OCI-LY3 (cell line): ENCODE results near the gene CARS1.

ENCODE experiments used
- H2AFZ ChIP-seq: fragments of 200-600, 300-600 bp; shearing (Covaris generic); 2 replicates; pipeline ENCODE4 v1.6.0; 2014; ENCODE audit warnings: antibody characterized with exemption, low read depth, low read length
- H3K27ac ChIP-seq: fragments of 200-600, 300-600 bp; sonication (generic); 2 replicates; pipeline ENCODE4 v1.5.1; 2014; ENCODE audit warnings: mild to moderate bottlenecking, low read length, moderate library complexity, mixed read lengths
- H3K27me3 ChIP-seq: fragments of 200-600, 300-600 bp; sonication (generic); 2 replicates; pipeline ENCODE4 v1.6.1; 2014; ENCODE audit warnings: low read depth, low read length, mixed read lengths
- H3K36me3 ChIP-seq: fragments of 200-600, 300-600 bp; sonication (generic); replicated peaks from 2 replicates; pipeline ENCODE3; 2014; ENCODE audit warnings: low read depth, low read length, mixed read lengths
- H3K4me1 ChIP-seq: fragments of 300-600, 200-600 bp; sonication (generic); 2 replicates; pipeline ENCODE4 v1.6.1; 2014; ENCODE audit warnings: low read length, mixed read lengths
- H3K4me2 ChIP-seq: fragments of 200-600, 300-600 bp; sonication (generic); 2 replicates; pipeline ENCODE4 v1.6.1; 2014; ENCODE audit warnings: low read length, mixed read lengths
- H3K4me3 ChIP-seq: fragments of 300-600, 200-600 bp; sonication (generic); 2 replicates; pipeline ENCODE4 v1.5.1; 2014; ENCODE audit warnings: antibody characterized with exemption, mild to moderate bottlenecking, low read length, moderate library complexity
- H3K79me2 ChIP-seq: fragments of 300-600, 200-600 bp; shearing (Covaris generic); 2 replicates; pipeline ENCODE4 v1.6.1; 2014; ENCODE audit warnings: mild to moderate bottlenecking, low read length, mixed read lengths
- H3K9ac ChIP-seq: fragments of 300-600, 200-600 bp; shearing (Covaris generic); 2 replicates; pipeline ENCODE4 v1.6.0; 2014; ENCODE audit warnings: mild to moderate bottlenecking, low read length, moderate library complexity
- H3K9me3 ChIP-seq: fragments of 200-600, 300-600 bp; shearing (Covaris generic); 2 replicates; pipeline ENCODE4 v1.6.1; 2014; ENCODE audit warnings: low read length, mixed read lengths; ENCODE audit not compliant: insufficient read depth
- H4K20me1 ChIP-seq: fragments of 200-600, 300-600 bp; sonication (generic); 2 replicates; pipeline ENCODE4 v1.6.1; 2016; ENCODE audit warnings: low read length, mixed read lengths; ENCODE audit not compliant: insufficient read depth
- CTCF ChIP-seq: fragments of 200-600, 300-600 bp; sonication (generic); IDR thresholded peaks from 2 replicates; pipeline ENCODE4 v1.5.1; 2014; ENCODE audit warnings: antibody characterized with exemption, low read length, low read depth
- EZH2phosphoT487 ChIP-seq: fragments of 200-600 bp; shearing (Covaris generic); IDR thresholded peaks from 2 replicates; pipeline ENCODE4 v1.6.1; 2018; ENCODE audit warnings: antibody characterized with exemption, mixed run types, low read depth

Gene CARS1

GRCh38 chr11:3057069-3057963 lies at the start of gene CARS1:
Gene CARS1, minus strand, starts transcription at chr11:3057423. Its CDS starts 56 bp downstream, at chr11:3057367.
- Histone ChIP-seq H3K9ac (peak within 1 kb of the TSS; percentile 94), H3K36me3 (peaks cover 14% of the 10 kb centered on the region), H4K20me1 (peaks cover 18% of the 10 kb centered on the region; the same call in 1 of the 2 replicates), H3K27me3 (no peaks in the 10 kb centered on the region), H3K4me3 (peak within 1 kb of the TSS; percentile 97), H2AFZ (peak within 1 kb of the TSS; percentile 96), H3K9me3 (no peaks in the 10 kb centered on the region), H3K4me1 (peaks cover 42% of the 10 kb centered on the region), H3K27ac (peak within 1 kb of the TSS; percentile 70), H3K79me2 (peaks cover 46% of the 10 kb centered on the region), H3K4me2 (peak within 1 kb of the TSS; percentile 98)
- no peak for TF ChIP-seq CTCF
- no peak for TF ChIP-seq EZH2phosphoT487

- Histone ChIP-seq H4K20me1 (no peaks in the 10 kb centered on the region), H3K36me3 (no peaks in the 10 kb centered on the region), H3K27me3 (no peaks in the 10 kb centered on the region), H3K4me2 (no peak overlapping the region), H3K27ac (no peak overlapping the region), H3K4me3 (no peak overlapping the region), H2AFZ (no peak overlapping the region), H3K9me3 (no peaks in the 10 kb centered on the region), H3K79me2 (no peaks in the 10 kb centered on the region), H3K9ac (no peak overlapping the region), H3K4me1 (no peaks in the 10 kb centered on the region)
- TF ChIP-seq EZH2phosphoT487 (no peak), CTCF (no peak)
These were observed 48.8 kb upstream of the CARS1 start for GRCh38 chr11:3105791-3106735.

DNA sequence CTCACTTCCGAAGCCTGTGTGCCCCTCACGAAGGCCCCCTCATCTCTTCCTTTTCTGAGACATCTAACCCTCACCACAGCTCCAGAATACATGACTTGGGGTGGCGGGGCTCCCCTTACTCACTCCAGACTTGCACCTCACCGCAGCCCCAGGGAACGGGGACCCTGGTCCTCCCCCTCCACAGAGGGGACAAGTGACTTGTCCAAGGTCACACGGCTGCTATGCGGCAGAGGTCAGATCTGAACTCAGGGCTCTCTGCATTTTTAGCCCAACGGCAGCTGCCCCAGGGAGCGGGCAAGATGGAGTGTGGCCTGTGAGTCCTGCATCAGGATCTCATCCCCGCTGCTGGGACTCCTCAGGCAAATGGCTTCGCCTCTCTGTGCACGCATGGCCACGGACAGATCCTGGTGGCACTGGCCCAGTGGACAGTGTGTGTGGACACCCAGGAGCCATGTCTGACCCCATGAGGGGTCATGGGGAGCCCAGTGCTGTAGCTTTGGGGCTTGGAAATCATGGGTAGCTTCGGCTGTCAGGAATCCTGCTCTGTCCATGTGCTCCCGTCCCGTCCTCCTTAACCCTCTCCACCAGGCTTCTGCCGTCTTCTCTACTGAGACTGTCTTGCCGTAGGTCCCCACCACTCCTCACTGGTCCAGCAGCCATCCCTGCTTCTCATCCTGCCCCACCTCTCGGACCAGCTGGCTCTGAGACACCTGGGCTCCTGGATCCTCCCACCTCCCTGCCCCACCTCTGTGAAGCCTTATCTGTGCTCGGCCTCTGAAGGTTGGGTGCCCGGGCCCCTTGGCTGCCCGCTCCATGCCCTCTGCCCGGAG lies 48.0 kb upstream of the CARS1 start:
- no peaks in the 10 kb centered on the region for H4K20me1 ChIP-seq
- TF ChIP-seq EZH2phosphoT487 = no peak
- TF ChIP-seq CTCF = no peak
- H3K9me3 ChIP-seq = no peaks in the 10 kb centered on the region
- no peak overlapping the region for H3K4me3 ChIP-seq
- H3K9ac ChIP-seq = no peak overlapping the region
- no peaks in the 10 kb centered on the region for H3K79me2 ChIP-seq
- H3K27me3 ChIP-seq = no peaks in the 10 kb centered on the region
- no peaks in the 10 kb centered on the region for H3K36me3 ChIP-seq
- H3K4me1 ChIP-seq = no peaks in the 10 kb centered on the region
- no peak overlapping the region for H3K4me2 ChIP-seq
- no peak overlapping the region for H2AFZ ChIP-seq
- no peak overlapping the region for H3K27ac ChIP-seq
